Adrenal gland (tissue), 12 donors: ENCODE data around the gene XRCC1. TPM values are rescaled to one million over a fixed set of nuclear protein-coding genes. Genes with fewer than 3 reads are reported as not detected.

ENCODE experiments used
- DNase-seq, 7 donors: peaks; one replicate each; pipeline ENCODE4 v3.0.0-alpha.2; 2019 to 2020
- H3K27ac ChIP-seq, 5 donors: fragments of 200-600 bp; sonication (generic) in 4 of 5; 1 replicate in 3 of 5; 2 replicates in 2 of 5; pipeline versions ENCODE4 v1.5.1 to v1.8.0; 2016 to 2020; ENCODE audit warnings: mild to moderate bottlenecking in 1 of 5
- H3K27me3 ChIP-seq: fragments of 200-600 bp; 2 replicates; pipeline ENCODE4 v1.8.0; 2021
- H3K36me3 ChIP-seq, 2 donors: fragments of 200-600 bp; replicated peaks in 1 of 2; 1 replicate in 1 of 2; 2 replicates in 1 of 2; pipeline versions ENCODE4 v1.5.1 to v1.8.0; 2018 to 2022
- H3K4me1 ChIP-seq, 2 donors: fragments of 200-600 bp; replicated peaks in 1 of 2; 1 replicate in 1 of 2; 2 replicates in 1 of 2; pipeline versions ENCODE4 v1.5.1 to v1.8.0; 2018 to 2021
- H3K4me3 ChIP-seq, 4 donors: fragments of 200-600 bp; sonication (generic) in 3 of 4; one replicate each; pipeline ENCODE4 v1.5.1; 2016 to 2018
- H3K9me3 ChIP-seq, 3 donors: fragments of 200-600 bp; sonication (generic) in 1 of 3; replicated peaks in 1 of 3; 1 replicate in 2 of 3; 2 replicates in 1 of 3; pipeline versions ENCODE4 v1.5.1 to v1.8.0; 2016 to 2021
- CTCF ChIP-seq, 6 experiments: fragments of 450-650 bp in 4 of 6; fragments of 200-600 bp in 2 of 6; sonication (generic) in 1 of 6; IDR thresholded peaks; 1 replicate in 5 of 6; 2 replicates in 1 of 6; pipeline versions ENCODE4 v1.5.1 to v1.8.0; 2016 to 2021; ENCODE audit warnings: antibody characterized with exemption in 6 of 6, mild to moderate bottlenecking in 2 of 6, moderate library complexity in 1 of 6
- POLR2A ChIP-seq, 2 donors: fragments of 450-650 bp; IDR thresholded peaks; one replicate each; pipeline ENCODE4 v1.6.1; 2017; ENCODE audit warnings: antibody characterized with exemption in 2 of 2, mild to moderate bottlenecking in 2 of 2, moderate library complexity in 1 of 2
- WGBS, 4 donors: extraction: QIAGEN DNeasy Blood & Tissue Kit in 2 of 4; methylation state at CpG; one replicate each; pipeline versions ENCODE4 v1.1.5 to v1.1.7; 2013 to 2017; 5-methylcytosine and 5-hydroxymethylcytosine counted together
- intact Hi-C, 2 donors: fragments of 100-400 bp; cut with DNase I; formaldehyde crosslinking; loops; one replicate each; pipeline versions ENCODE4 v1.14.1 to v1.15.0; 2022 to 2023
- polyA plus RNA-seq, 3 donors: library from polyadenylated mRNA; stranded (reverse); fragments of 200-250 nt in 2 of 3; fragments of 350-450 nt in 1 of 3; fragmentation: Illumina TruSeq in 1 of 3; extraction: RNeasy Lipid Tissue Mini Kit (QIAGEN cat#74804) in 1 of 3; gene quantifications; one replicate each; pipeline ENCODE4 v1.2.3, GENCODE V29; 2013 to 2014
- total RNA-seq, 9 donors: library from RNA; depleted of rRNA in 4 of 9; stranded (reverse); fragments of >200 nt in 4 of 9; fragments of 120-200 nt in 1 of 9; fragmentation: NEBNext Ultra II Directional in 1 of 9; extraction: Animal tissue kit (Norgen Biotek cat#: 25700) in 1 of 9; gene quantifications; one replicate each; pipeline versions ENCODE4 v1.1.0 to v1.2.4, GENCODE V29; 2013 to 2023
- donor health status: healthy with polysubstance abuse.
- donor health status: Bipolar disorder and iron deficiency.
- donor health status: DM: yes; HTN: yes; CAD: no.
- donor health status: DM: no; HTN: no; CAD: no.
- donor health status: DM: no; HTN: no; CAD: no.
- donor health status: DM: yes; HTN: yes; CAD: no.

Gene XRCC1
- total and polyA plus RNA-seq, 12 donors = 15.7 to 37.2 (median 29.5) TPM

GRCh38 chr19:43574424-43575155 is 737 bp downstream of the XRCC1 start:
- peak in 1 of 7 donors; percentile 64 for DNase-seq
- intact Hi-C loops = no loop called here
- TF ChIP-seq POLR2A (IDR thresholded peaks at IDR 0.05) (no peak), CTCF (IDR thresholded peaks at IDR 0.05) (no peak)
- H3K27me3 ChIP-seq = no peaks in the 10 kb centered on the region
- peaks cover 9 to 20% of the 10 kb centered on the region in 2 donors for H3K4me1 ChIP-seq
- peak overlapping the region in 4 of 5 donors; percentile 69 to 86 (median 80) for H3K27ac ChIP-seq
- peak overlapping the region in 2 of 4 donors; percentile 65 to 72 for H3K4me3 ChIP-seq
- no peaks in the 10 kb centered on the region for H3K36me3 ChIP-seq
- H3K9me3 ChIP-seq = no peaks in the 10 kb centered on the region
- WGBS, 4 donors = 19 to 34% (median 29%) methylated on average over 10 to 12 of the region's 12 CpGs

- Histone ChIP-seq H3K4me1 (peaks cover 9 to 20% of the 10 kb centered on the region in 2 donors), H3K4me3 (no peak overlapping the region), H3K27ac (no peak overlapping the region), H3K9me3 (no peaks in the 10 kb centered on the region), H3K36me3 (no peaks in the 10 kb centered on the region), H3K27me3 (no peaks in the 10 kb centered on the region)
- no peak for DNase-seq
- WGBS, 4 donors = 81 to 89% (median 83%) methylated on average over 3 of the region's 3 CpGs
- TF ChIP-seq CTCF (IDR thresholded peaks at IDR 0.05) (no peak), POLR2A (IDR thresholded peaks at IDR 0.05) (no peak)
- intact Hi-C loops = no loop called here
Observed at GRCh38 chr19:43572171-43572588, 3.1 kb downstream of the XRCC1 start.

GRCh38 chr19:43570174-43570791 is 5.0 kb downstream of the XRCC1 start:
- no peak for DNase-seq
- H3K36me3 ChIP-seq = no peaks in the 10 kb centered on the region
- no peak overlapping the region for H3K27ac ChIP-seq
- no peaks in the 10 kb centered on the region for H3K27me3 ChIP-seq
- H3K9me3 ChIP-seq = no peaks in the 10 kb centered on the region
- H3K4me3 ChIP-seq = no peak overlapping the region
- WGBS, 4 donors = 71 to 91% (median 82%) methylated on average over 3 to 5 of the region's 5 CpGs
- intact Hi-C loops = no loop called here
- TF ChIP-seq CTCF (IDR thresholded peaks at IDR 0.05) = no peak
- TF ChIP-seq POLR2A (IDR thresholded peaks at IDR 0.05) = no peak
- H3K4me1 ChIP-seq = peaks cover 9 to 15% of the 10 kb centered on the region in 2 donors

GRCh38 chr19:43569657-43570056 is 5.7 kb downstream of the XRCC1 start:
- DNase-seq = no peak
- Histone ChIP-seq H3K27me3 (no peaks in the 10 kb centered on the region), H3K27ac (no peak overlapping the region), H3K4me1 (peaks cover 5 to 10% of the 10 kb centered on the region in 2 donors), H3K9me3 (no peaks in the 10 kb centered on the region), H3K4me3 (no peak overlapping the region), H3K36me3 (no peaks in the 10 kb centered on the region)
- TF ChIP-seq POLR2A (IDR thresholded peaks at IDR 0.05) (no peak), CTCF (IDR thresholded peaks at IDR 0.05) (no peak)
- 50 to 70% (median 57%) methylated on average over 5 of the region's 5 CpGs for WGBS, 4 donors
- intact Hi-C loops = no loop called here
